IPS-18a (cell line): ENCODE data around the gene VPS16.

Experiments
- H3K27ac ChIP-seq: one replicate; pipeline ENCODE4 v1.5.1; 2013; ENCODE audit warnings: low read length
- H3K27me3 ChIP-seq: one replicate; pipeline ENCODE4 v1.6.1; 2013; ENCODE audit warnings: mild to moderate bottlenecking, low read length; ENCODE audit not compliant: control insufficient read depth, insufficient read depth
- H3K36me3 ChIP-seq: one replicate; pipeline ENCODE4 v1.6.1; 2013; ENCODE audit warnings: low read depth, low read length; ENCODE audit not compliant: control insufficient read depth
- H3K4me1 ChIP-seq: one replicate; pipeline ENCODE4 v1.6.1; 2013; ENCODE audit warnings: low read depth, low read length; ENCODE audit not compliant: control insufficient read depth
- H3K4me3 ChIP-seq: one replicate; pipeline ENCODE4 v1.5.1; 2013; ENCODE audit warnings: low read length
- H3K9ac ChIP-seq: one replicate; pipeline ENCODE4 v1.6.1; 2013; ENCODE audit warnings: mild to moderate bottlenecking, low read length, moderate library complexity
- H3K9me3 ChIP-seq: one replicate; pipeline ENCODE4 v1.6.1; 2013; ENCODE audit warnings: low read depth, low read length; ENCODE audit not compliant: control insufficient read depth

Gene VPS16

GRCh38 chr20:2838847-2839671 lies 1.5 kb upstream of the VPS16 start:
- no peak overlapping the region for H3K4me3 ChIP-seq
- peaks cover 16% of the 10 kb centered on the region for H3K27me3 ChIP-seq
- no peaks in the 10 kb centered on the region for H3K9me3 ChIP-seq
- H3K36me3 ChIP-seq = peaks cover 6% of the 10 kb centered on the region
- no peak overlapping the region for H3K9ac ChIP-seq
- H3K4me1 ChIP-seq = no peaks in the 10 kb centered on the region
- no peak overlapping the region for H3K27ac ChIP-seq

DNA sequence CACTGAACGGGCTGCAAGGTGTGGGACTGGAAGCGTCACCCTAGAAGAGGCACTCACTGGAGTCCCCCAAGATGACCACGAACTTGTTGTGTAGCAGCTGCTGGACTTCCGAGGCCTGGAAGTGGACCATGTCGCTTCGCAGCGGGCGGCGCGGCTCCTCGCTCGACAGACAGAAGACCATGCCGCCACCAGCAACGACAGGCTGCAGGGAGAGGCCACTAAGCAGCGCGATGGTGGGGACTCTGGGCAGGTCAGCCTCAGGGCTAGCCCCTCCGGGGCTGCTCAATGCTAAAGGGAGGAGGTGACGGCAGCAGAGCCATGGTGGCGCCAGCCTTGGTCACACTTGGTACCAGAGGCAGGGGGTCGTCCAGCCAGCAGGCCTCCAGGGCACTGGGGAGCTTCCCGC lies 810 bp upstream of the VPS16 start:
- no peaks in the 10 kb centered on the region for H3K9me3 ChIP-seq
- no peak overlapping the region for H3K9ac ChIP-seq
- H3K4me3 ChIP-seq = peak overlapping the region; percentile 84
- peaks cover 16% of the 10 kb centered on the region for H3K27me3 ChIP-seq
- H3K4me1 ChIP-seq = no peaks in the 10 kb centered on the region
- peaks cover 6% of the 10 kb centered on the region for H3K36me3 ChIP-seq
- no peak overlapping the region for H3K27ac ChIP-seq

GRCh38 chr20:2840967-2841531 lies 504 bp downstream of the VPS16 start:
- no peak overlapping the region for H3K9ac ChIP-seq
- H3K27ac ChIP-seq = no peak overlapping the region
- H3K4me1 ChIP-seq = no peaks in the 10 kb centered on the region
- peaks cover 16% of the 10 kb centered on the region for H3K27me3 ChIP-seq
- peak overlapping the region; percentile 84 for H3K4me3 ChIP-seq
- H3K36me3 ChIP-seq = peaks cover 6% of the 10 kb centered on the region
- H3K9me3 ChIP-seq = no peaks in the 10 kb centered on the region

DNA sequence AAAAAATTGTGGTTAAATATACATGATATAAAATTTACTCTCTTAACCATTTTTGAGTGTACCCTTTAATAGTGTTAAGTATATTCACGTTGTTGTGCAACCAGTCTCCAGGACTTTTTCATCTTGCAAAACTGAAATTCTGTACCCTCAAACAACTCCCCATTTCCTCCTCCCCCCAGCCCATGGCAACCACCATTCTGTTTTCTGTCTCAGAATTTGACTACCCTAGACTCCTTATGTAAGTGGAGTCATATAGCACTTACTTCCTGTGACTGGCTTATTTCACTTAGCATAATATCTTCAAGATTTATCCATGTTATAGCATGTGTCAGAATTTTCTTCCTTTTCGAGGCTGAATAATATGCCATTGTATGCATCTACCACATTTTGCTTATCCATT lies 5.1 kb downstream of the VPS16 start:
- Histone ChIP-seq H3K4me1 (no peaks in the 10 kb centered on the region), H3K9me3 (no peaks in the 10 kb centered on the region), H3K9ac (no peak overlapping the region), H3K27ac (no peak overlapping the region), H3K27me3 (peaks cover 4% of the 10 kb centered on the region), H3K36me3 (no peaks in the 10 kb centered on the region), H3K4me3 (no peak overlapping the region)

DNA sequence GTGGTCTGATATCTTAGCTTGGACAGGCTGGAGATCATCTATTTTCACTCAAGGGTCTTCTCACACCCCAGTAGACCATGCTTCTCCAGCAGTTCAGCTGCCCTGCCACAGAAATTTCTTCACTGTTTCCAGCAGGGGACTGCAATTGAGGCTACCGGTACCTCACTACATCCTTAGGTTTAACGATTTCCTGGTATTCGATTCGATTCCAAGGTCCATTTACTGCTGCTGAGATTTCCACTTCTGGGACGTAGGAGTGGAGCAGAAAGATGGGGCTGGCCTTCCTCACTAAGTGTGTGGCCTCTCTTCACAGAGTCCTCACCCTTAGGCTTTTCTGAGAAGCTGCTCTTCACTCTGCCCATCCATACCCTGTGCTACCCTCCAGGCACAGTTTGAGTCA lies 6.2 kb downstream of the VPS16 start:
- Histone ChIP-seq H3K9ac (no peak overlapping the region), H3K27me3 (no peaks in the 10 kb centered on the region), H3K4me1 (no peaks in the 10 kb centered on the region)

DNA sequence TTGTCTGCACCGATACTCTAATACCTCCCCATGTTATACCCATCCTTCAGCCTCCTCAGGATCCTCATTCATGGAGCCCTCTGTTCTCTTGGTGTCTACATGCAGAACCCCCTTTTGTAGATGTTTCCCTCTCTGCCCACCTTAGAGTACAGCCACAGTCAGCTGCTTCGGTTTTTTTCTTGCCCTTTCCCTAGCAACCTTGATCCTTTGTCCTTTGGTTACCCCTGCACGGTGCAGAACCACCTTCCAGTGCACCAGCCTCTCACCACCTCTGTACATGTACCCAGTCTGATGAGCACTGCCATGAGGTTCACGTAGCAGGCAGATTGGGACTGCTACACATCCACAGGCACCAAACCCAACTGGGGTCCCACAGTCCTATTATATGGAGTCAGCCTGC lies 7.3 kb downstream of the VPS16 start:
- Histone ChIP-seq H3K9me3 (no peaks in the 10 kb centered on the region), H3K27me3 (no peaks in the 10 kb centered on the region), H3K36me3 (no peaks in the 10 kb centered on the region), H3K9ac (no peak overlapping the region), H3K27ac (no peak overlapping the region), H3K4me3 (no peak overlapping the region), H3K4me1 (no peaks in the 10 kb centered on the region)

More for the DNA sequence above, 6.2 kb downstream of the VPS16 start:
- Histone ChIP-seq H3K27ac (no peak overlapping the region), H3K4me3 (no peak overlapping the region), H3K9me3 (no peaks in the 10 kb centered on the region), H3K36me3 (no peaks in the 10 kb centered on the region)

GRCh38 chr20:2849529-2849928 lies 9.0 kb downstream of the VPS16 start:
- Histone ChIP-seq H3K27me3 (no peaks in the 10 kb centered on the region), H3K36me3 (no peaks in the 10 kb centered on the region), H3K4me3 (no peak overlapping the region), H3K9ac (no peak overlapping the region), H3K27ac (no peak overlapping the region), H3K4me1 (no peaks in the 10 kb centered on the region), H3K9me3 (no peaks in the 10 kb centered on the region)

GRCh38 chr20:2851086-2851485 lies 10.5 kb downstream of the VPS16 start:
- Histone ChIP-seq H3K9ac (no peak overlapping the region), H3K4me1 (no peaks in the 10 kb centered on the region), H3K36me3 (no peaks in the 10 kb centered on the region), H3K4me3 (no peak overlapping the region), H3K27me3 (no peaks in the 10 kb centered on the region), H3K27ac (no peak overlapping the region), H3K9me3 (no peaks in the 10 kb centered on the region)

DNA sequence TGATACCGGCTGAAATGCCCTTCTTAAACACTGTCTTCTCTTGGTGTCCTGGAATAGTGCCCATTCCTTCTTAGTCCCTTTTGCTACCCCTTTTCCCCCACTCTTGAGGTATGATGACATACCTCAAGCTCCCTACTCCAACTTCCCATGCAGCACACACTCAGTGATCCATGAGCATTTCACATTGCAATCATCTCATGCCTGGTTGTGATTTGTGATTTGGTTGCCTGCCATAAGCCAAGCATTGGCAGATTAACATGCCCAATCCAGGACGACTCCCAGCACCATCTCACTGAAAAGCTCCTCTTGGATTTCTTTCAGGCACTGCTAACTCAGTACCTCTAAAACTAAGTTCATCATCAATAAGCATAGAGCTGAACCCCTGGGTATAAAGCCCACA lies 18.0 kb downstream of the VPS16 start:
- no peaks in the 10 kb centered on the region for H3K4me1 ChIP-seq
- H3K4me3 ChIP-seq = no peak overlapping the region
- H3K9ac ChIP-seq = no peak overlapping the region
- H3K27ac ChIP-seq = no peak overlapping the region
- no peaks in the 10 kb centered on the region for H3K36me3 ChIP-seq
- H3K9me3 ChIP-seq = no peaks in the 10 kb centered on the region
- no peaks in the 10 kb centered on the region for H3K27me3 ChIP-seq

DNA sequence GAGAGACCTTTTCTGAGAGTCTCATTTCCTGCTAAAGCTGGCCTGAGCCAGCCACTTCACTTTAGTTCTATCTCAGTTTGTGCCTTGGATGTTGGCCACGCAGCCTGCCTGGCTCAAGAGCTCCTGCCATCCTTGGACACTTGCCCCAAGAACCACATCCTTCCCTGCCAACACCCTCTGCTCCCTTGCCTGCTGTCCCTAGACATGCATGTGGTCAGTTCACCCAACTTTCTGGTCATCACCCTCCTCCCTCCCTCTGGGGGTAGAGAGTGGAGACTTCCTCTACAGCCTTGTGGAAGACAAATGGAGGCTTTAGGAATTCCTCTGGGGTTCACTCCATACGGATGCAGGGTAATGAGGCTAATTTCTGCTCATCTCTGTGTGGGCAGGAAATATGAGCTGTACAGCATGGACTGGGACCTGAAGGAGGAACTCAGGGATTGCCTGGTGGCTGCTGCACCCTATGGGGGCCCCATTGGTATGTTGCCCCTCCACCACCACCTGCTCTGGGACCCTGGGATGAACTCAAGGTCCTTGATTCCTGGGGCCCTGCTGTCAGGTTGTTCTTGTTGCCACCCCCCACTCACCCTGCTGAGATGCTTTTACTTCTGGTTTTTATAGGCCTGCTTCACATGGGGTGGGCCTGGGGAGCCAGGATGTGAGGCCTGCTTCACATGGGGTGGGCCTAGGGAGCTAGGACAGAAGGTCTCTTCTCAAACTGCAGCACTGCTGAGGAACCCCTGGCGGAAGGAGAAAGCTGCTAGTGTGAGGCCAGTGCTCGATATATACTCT lies 19.0 kb downstream of the VPS16 start:
- Histone ChIP-seq H3K9ac (no peak overlapping the region), H3K4me1 (no peaks in the 10 kb centered on the region), H3K27ac (no peak overlapping the region), H3K4me3 (no peak overlapping the region), H3K9me3 (no peaks in the 10 kb centered on the region), H3K27me3 (no peaks in the 10 kb centered on the region), H3K36me3 (no peaks in the 10 kb centered on the region)

GRCh38 chr20:2864626-2865025 lies 24.1 kb downstream of the VPS16 start:
- H3K36me3 ChIP-seq = no peaks in the 10 kb centered on the region
- H3K9ac ChIP-seq = no peak overlapping the region
- H3K4me1 ChIP-seq = no peaks in the 10 kb centered on the region
- H3K27ac ChIP-seq = no peak overlapping the region
- no peak overlapping the region for H3K4me3 ChIP-seq
- H3K9me3 ChIP-seq = no peaks in the 10 kb centered on the region
- no peaks in the 10 kb centered on the region for H3K27me3 ChIP-seq
